HG03196 (cell line): ENCODE measurements around the gene CHP1.
"Not testable (repeated sequence)": the region's sequence is repeated elsewhere in the genome, so short reads cannot be mapped to it uniquely, and the experiment has no call there.

Source experiments
- ATAC-seq: cut with Tn5 transposase; IDR thresholded peaks from one replicate; pipeline ENCODE4 v1.9.1; 2021; ENCODE audit not compliant: unreplicated experiment

The CHP1 gene

GRCh38 chr15:41289953-41290352 lies 58.9 kb downstream of the CHP1 start:
- no peak for ATAC-seq

- ATAC-seq, result peak; percentile 81
Measured at GRCh38 chr15:41291065-41291631, 60.1 kb downstream of the CHP1 start.

- no peak for ATAC-seq
Measured at GRCh38 chr15:41292521-41292920, 61.5 kb downstream of the CHP1 start.

GRCh38 chr15:41301139-41301538 lies 70.1 kb downstream of the CHP1 start:
- not testable (repeated sequence) for ATAC-seq

GRCh38 chr15:41301587-41301986 lies 70.5 kb downstream of the CHP1 start:
- no peak for ATAC-seq

- no peak for ATAC-seq
Measured at GRCh38 chr15:41304149-41304770, 73.2 kb downstream of the CHP1 start.

GRCh38 chr15:41307679-41308078 lies 76.6 kb downstream of the CHP1 start:
- ATAC-seq, result no peak

GRCh38 chr15:41309226-41309905 lies 78.3 kb downstream of the CHP1 start:
- no peak for ATAC-seq

- ATAC-seq, result not testable (repeated sequence)
Measured at GRCh38 chr15:41320805-41321330, 89.8 kb downstream of the CHP1 start.

GRCh38 chr15:41323611-41324010 lies 92.5 kb downstream of the CHP1 start:
- ATAC-seq, result no peak

GRCh38 chr15:41331281-41331680 lies 100.2 kb downstream of the CHP1 start:
- ATAC-seq, result no peak
